ENCODE data around the gene ZNF326.

DNA sequence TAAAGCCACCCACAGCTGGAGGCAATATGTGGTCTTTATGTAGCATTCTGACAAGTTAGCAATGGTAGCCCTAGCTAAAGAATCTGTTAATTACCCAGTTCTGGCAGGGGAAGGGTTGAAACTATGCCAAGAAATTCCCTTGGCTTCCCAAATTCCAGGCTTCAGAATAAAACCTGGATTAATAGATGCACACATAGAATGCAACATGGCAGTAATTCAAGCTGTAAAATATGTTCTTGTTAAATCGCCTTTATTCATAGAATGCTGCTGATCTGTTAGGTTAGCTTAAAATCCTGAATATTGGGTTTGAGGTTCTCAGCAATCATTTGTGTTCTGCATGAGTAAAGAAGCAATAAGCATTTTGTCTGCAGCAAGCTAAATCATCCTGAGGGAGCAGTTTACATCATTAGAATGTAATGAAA lies 80.1 kb downstream of the ZNF326 start:
- TF ChIP-seq FOSL2 (IDR thresholded peaks at IDR 0.05; ENCODE audit: borderline replicate concordance, low read depth) (no peak), EP300 (IDR thresholded peaks at IDR 0.05; ENCODE audit: borderline replicate concordance in 1 of 2, low read depth in 1 of 2, low read length in 1 of 2) (no peak), POLR2AphosphoS5 (IDR thresholded peaks at IDR 0.05; ENCODE audit: low read depth, low read length) (no peak)
- TF ChIP-seq, protein P1, sequence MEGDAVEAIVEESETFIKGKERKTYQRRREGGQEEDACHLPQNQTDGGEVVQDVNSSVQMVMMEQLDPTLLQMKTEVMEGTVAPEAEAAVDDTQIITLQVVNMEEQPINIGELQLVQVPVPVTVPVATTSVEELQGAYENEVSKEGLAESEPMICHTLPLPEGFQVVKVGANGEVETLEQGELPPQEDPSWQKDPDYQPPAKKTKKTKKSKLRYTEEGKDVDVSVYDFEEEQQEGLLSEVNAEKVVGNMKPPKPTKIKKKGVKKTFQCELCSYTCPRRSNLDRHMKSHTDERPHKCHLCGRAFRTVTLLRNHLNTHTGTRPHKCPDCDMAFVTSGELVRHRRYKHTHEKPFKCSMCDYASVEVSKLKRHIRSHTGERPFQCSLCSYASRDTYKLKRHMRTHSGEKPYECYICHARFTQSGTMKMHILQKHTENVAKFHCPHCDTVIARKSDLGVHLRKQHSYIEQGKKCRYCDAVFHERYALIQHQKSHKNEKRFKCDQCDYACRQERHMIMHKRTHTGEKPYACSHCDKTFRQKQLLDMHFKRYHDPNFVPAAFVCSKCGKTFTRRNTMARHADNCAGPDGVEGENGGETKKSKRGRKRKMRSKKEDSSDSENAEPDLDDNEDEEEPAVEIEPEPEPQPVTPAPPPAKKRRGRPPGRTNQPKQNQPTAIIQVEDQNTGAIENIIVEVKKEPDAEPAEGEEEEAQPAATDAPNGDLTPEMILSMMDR (IDR thresholded peaks at IDR 0.05), result no peak
